ENCODE data around the gene USO1.
"Not testable (repeated sequence)": the region's sequence is repeated elsewhere in the genome, so short reads cannot be mapped to it uniquely, and the experiment has no call there.

Gene USO1

DNA sequence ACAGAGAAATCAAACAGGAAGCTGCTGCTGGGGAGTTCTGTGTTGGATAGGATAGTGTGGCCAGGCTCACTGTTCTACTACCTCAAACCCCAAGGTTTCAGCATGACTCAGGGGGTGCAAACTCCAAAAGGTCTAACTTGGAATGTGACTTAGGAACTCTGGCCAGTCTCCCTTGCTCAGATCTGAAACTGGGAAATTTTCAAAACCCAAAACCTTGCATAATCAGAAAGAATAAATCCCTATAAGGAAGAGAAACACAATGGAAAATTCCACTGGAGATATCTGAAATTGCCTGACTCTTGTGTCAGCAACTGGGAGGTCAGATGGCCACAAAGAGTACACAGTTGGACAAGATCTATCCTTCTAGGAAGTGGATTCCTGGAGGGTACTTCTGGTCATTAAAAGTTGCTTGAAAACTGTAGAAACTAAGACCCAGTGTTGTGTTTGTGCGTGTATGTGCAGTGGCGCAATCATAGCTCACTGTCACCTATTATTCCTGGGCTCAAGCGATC, 119.8 kb downstream of the USO1 start:
- DNase-seq (ENCODE audit: low read depth in 3 of 3), result no peak

DNA sequence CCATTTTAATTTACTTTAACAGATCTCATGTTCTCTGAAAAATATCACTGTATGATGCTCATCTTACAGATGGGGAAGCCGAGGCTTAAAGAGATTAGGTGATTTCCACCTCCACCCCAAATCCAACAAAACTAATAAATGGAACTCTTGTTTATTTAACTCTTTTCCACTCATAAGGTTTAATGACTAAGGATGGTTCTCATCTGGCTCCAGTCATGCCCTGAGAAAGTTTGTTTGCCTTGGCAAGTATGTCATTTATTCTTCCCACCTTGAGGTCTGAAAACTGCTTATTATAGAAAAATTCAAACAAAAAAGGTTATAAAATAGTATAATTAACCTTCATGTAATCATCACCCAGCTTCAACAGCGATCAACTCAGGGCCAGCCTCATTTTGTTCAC, 121.6 kb downstream of the USO1 start:
- DNase-seq (ENCODE audit: low read depth in 3 of 3), result no peak

DNA sequence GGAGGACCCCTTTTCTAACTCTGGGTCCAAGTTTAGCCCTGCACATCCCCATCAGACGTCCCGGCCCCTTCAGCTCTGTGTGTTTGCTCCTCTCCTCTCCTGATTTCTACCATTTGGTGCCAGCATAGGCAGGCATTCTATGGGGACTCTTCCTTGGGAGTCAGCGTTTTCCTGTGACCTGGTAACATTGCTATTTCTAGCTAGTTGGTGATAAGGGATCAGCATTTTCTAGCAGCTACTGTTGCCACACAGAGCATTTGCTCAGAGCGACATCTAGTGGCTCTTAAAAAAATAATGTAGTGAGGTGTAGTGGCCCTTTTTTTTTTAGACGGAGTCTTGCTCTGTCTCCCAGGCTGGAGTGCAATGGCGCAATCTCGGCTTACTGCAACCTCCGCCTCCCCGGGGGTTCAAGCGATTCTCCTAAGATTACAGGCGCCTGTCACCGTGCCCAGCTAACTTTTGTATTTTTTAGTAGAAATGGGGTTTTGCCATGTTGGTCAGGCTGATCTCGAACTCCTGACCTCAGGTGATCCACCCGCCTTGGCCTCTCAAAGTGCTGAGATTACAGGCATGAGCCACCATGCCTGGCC, 123.9 kb downstream of the USO1 start:
- DNase-seq (ENCODE audit: low read depth in 3 of 3), result not testable (repeated sequence)

DNA sequence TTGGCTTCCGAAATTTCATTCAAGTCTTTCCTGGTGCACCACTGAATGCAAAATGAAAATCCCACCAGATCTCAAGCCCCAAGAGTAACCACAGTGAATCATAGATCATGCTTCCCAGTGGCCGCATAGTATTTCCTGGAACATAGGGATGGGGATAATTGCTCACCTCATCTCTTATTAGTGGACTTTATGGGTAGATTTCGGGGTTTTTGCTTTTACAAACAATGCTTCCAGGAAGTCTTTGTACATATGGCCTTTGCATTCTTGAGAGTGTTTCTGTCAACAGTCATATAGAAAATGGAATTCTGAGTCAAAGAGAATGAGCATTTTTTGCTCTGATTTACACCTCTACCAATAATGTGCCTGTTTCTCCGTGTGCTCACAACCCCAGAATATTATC, 124.5 kb downstream of the USO1 start:
- no peak for DNase-seq (ENCODE audit: low read depth in 3 of 3)

DNA sequence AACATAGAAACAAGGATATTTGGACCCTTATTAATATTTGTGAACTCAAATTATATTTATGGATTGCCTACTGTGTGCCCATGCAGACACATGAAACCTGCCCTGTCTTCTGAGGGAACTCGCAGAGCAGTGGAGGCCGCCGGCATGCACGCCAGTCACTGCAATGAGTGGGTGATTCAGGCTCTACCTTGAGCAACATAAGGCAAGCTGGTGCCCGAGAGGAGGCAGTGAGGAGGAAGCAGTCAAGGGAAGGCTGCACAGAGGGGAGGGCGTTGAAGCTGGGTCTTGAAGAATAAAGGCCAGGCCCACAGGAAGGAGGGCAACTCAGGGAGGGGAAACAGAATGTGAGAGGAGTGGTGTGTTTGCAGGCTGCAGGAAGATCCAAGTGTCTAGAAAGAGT, 125.1 kb downstream of the USO1 start:
- DNase-seq (ENCODE audit: low read depth in 3 of 3), result no peak

DNA sequence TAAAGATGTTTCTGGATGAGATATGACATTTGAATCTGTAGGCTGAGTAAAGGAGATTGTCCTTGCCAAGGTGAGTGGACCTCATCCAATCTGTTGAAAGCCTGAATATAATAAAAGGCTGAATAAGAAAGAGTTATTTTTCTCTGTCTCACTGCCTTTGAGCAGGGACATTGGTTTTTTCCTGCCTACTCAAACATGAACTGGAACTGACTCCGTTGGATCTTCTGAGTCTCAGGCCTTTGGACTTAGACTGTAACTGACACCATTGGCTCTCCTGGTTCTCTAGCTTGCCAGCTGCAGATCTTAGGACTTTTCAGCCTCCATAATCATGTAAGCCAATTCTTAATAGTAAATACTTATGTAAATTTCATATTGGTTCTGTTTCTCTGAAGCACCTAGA, 134.3 kb downstream of the USO1 start:
- no peak for DNase-seq (ENCODE audit: low read depth in 3 of 3)

DNA sequence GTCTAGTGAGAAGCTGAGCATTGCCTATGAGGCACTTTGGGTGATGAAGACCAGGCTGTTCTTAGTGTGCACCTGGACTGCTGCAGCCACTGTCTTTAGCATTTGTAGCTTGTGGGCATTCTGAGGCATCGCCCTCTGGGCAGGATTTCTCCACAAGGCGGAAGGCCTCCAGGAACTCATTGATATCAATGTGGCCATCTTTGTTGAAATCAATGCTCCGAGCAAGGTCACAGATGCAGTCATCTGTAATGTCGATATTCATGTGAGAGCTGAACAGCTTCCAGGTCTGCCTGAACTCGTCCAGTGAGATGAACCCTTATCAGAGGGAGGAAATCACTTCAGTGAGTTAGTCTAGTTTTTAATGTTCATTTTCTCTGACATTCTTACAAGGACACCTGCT, 136.2 kb downstream of the USO1 start:
- no peak for DNase-seq (ENCODE audit: low read depth in 3 of 3)

Measured in stimulated activated CD4-positive, alpha-beta T cell treated with anti-CD3 and anti-CD28 coated beads, TNF-alpha, amount 100 ng/mL, for 4 hours (primary cell).